Chondrocyte (in vitro differentiated cells): Measurements from ENCODE around the gene ITPK1. TPM values are rescaled to one million over a fixed set of nuclear protein-coding genes. Genes with fewer than 3 reads are reported as not detected.

Experiments
- DNase-seq: peaks from one replicate; pipeline ENCODE4 v3.0.0; 2021; ENCODE audit warnings: mixed read lengths, low spot score
- H3K27ac Mint-ChIP-seq: one replicate; pipeline ENCODE4 v1.8.0; 2021; ENCODE audit warnings: mild to moderate bottlenecking, moderate library complexity, mixed read lengths; ENCODE audit not compliant: unreplicated experiment
- H3K27me3 Mint-ChIP-seq: 2 replicates; pipeline ENCODE4 v1.8.0; 2021; ENCODE audit warnings: low read depth, mixed read lengths
- H3K36me3 Mint-ChIP-seq: 2 replicates; pipeline ENCODE4 v1.8.0; 2021; ENCODE audit warnings: low read depth, mixed read lengths
- H3K4me1 Mint-ChIP-seq: 2 replicates; pipeline ENCODE4 v1.8.0; 2021; ENCODE audit warnings: low read depth, mild to moderate bottlenecking, mixed read lengths
- H3K4me3 Mint-ChIP-seq: one replicate; pipeline ENCODE4 v1.8.0; 2021; ENCODE audit warnings: mild to moderate bottlenecking, moderate library complexity, mixed read lengths; ENCODE audit not compliant: unreplicated experiment
- H3K9me3 Mint-ChIP-seq: 2 replicates; pipeline ENCODE4 v1.8.0; 2021; ENCODE audit warnings: low read depth, mixed read lengths
- CTCF ChIP-seq: fragments of 200-600 bp; sonication (generic); IDR thresholded peaks from 2 replicates; pipeline ENCODE4 v1.5.0; 2021; ENCODE audit warnings: antibody characterized with exemption, mild to moderate bottlenecking, moderate library complexity
- total RNA-seq: library from RNA; stranded (reverse); gene quantifications from 3 replicates; pipeline ENCODE4 v1.2.1, GENCODE V29; 2021

ITPK1 gene
- total RNA-seq, 1 donor from 2014 or later, result 27.7 TPM

- peak; percentile 69 for DNase-seq
- no peaks in the 10 kb centered on the region for H3K27me3 Mint-ChIP-seq
- no peak overlapping the region for H3K27ac Mint-ChIP-seq
- peaks cover 3% of the 10 kb centered on the region for H3K36me3 Mint-ChIP-seq
- TF ChIP-seq CTCF, result no peak
- peaks cover 25% of the 10 kb centered on the region for H3K4me1 Mint-ChIP-seq
- H3K4me3 Mint-ChIP-seq, result no peak overlapping the region
- peaks cover 5% of the 10 kb centered on the region for H3K9me3 Mint-ChIP-seq
Measured at GRCh38 chr14:92963301-92964123, 152.2 kb downstream of the ITPK1 start.

- peaks cover 25% of the 10 kb centered on the region for H3K4me1 Mint-ChIP-seq
- DNase-seq, result no peak
- H3K27me3 Mint-ChIP-seq, result no peaks in the 10 kb centered on the region
- no peak overlapping the region for H3K27ac Mint-ChIP-seq
- H3K36me3 Mint-ChIP-seq, result peaks cover 5% of the 10 kb centered on the region
- H3K9me3 Mint-ChIP-seq, result peaks cover 4% of the 10 kb centered on the region
- no peak overlapping the region for H3K4me3 Mint-ChIP-seq
- TF ChIP-seq CTCF, result no peak
Measured at GRCh38 chr14:92962831-92963095, 153.0 kb downstream of the ITPK1 start.

- H3K4me1 Mint-ChIP-seq, result peaks cover 21% of the 10 kb centered on the region
- H3K36me3 Mint-ChIP-seq, result peaks cover 4% of the 10 kb centered on the region
- H3K27ac Mint-ChIP-seq, result no peak overlapping the region
- H3K27me3 Mint-ChIP-seq, result no peaks in the 10 kb centered on the region
- H3K4me3 Mint-ChIP-seq, result no peak overlapping the region
- no peaks in the 10 kb centered on the region for H3K9me3 Mint-ChIP-seq
- peak; percentile 81 for DNase-seq
- TF ChIP-seq CTCF, result no peak
Measured at GRCh38 chr14:92962031-92962830, 153.5 kb downstream of the ITPK1 start.

GRCh38 chr14:92961567-92961855 lies 154.2 kb downstream of the ITPK1 start:
- no peak for TF ChIP-seq CTCF
- H3K4me3 Mint-ChIP-seq, result no peak overlapping the region
- H3K27me3 Mint-ChIP-seq, result no peaks in the 10 kb centered on the region
- DNase-seq, result peak; percentile 62
- H3K36me3 Mint-ChIP-seq, result peaks cover 4% of the 10 kb centered on the region
- no peaks in the 10 kb centered on the region for H3K9me3 Mint-ChIP-seq
- peaks cover 14% of the 10 kb centered on the region for H3K4me1 Mint-ChIP-seq
- H3K27ac Mint-ChIP-seq, result no peak overlapping the region

GRCh38 chr14:92960706-92961566 lies 154.8 kb downstream of the ITPK1 start:
- Mint-ChIP-seq H3K9me3 (no peaks in the 10 kb centered on the region), H3K27ac (no peak overlapping the region), H3K4me1 (peaks cover 12% of the 10 kb centered on the region), H3K27me3 (no peaks in the 10 kb centered on the region), H3K36me3 (peaks cover 4% of the 10 kb centered on the region), H3K4me3 (no peak overlapping the region)
- no peak for TF ChIP-seq CTCF
- DNase-seq, result peak; percentile 71
